HUES64 (cell line): ENCODE measurements around the gene ZCWPW2.

Experiments
- H3K27ac ChIP-seq: 2 replicates; pipeline ENCODE4 v1.7.0; 2013; ENCODE audit warnings: low read depth, low read length, inconsistent platforms
- H3K27me3 ChIP-seq: 2 replicates; pipeline ENCODE4 v1.6.1; 2013; ENCODE audit warnings: mild to moderate bottlenecking, low read length; ENCODE audit not compliant: insufficient read depth
- H3K36me3 ChIP-seq: 2 replicates; pipeline ENCODE4 v1.6.1; 2013; ENCODE audit warnings: mild to moderate bottlenecking, low read length; ENCODE audit not compliant: insufficient read depth
- H3K4me1 ChIP-seq: 2 replicates; pipeline ENCODE4 v1.6.1; 2013; ENCODE audit warnings: mild to moderate bottlenecking, low read length, moderate library complexity; ENCODE audit not compliant: insufficient read depth
- H3K4me3 ChIP-seq: 2 replicates; pipeline ENCODE4 v1.5.1; 2013; ENCODE audit warnings: mild to moderate bottlenecking, low read length, moderate library complexity
- H3K9ac ChIP-seq: 2 replicates; pipeline ENCODE4 v1.6.1; 2013; ENCODE audit warnings: mild to moderate bottlenecking, low read depth, low read length
- H3K9me3 ChIP-seq: 2 replicates; pipeline ENCODE4 v1.6.1; 2013; ENCODE audit warnings: low read depth, low read length; ENCODE audit not compliant: insufficient read depth
- WGBS: fragments of 150-250, 120-280 bp; methylation state at CpG from one replicate; pipeline ENCODE4 v1.1.7; 2013; ENCODE audit warnings: missing lambda C conversion rate; 5-methylcytosine and 5-hydroxymethylcytosine counted together

Gene ZCWPW2

GRCh38 chr3:28521663-28522062 lies 173.1 kb downstream of the ZCWPW2 start:
- H3K27me3 ChIP-seq = no peaks in the 10 kb centered on the region
- H3K4me3 ChIP-seq = no peak overlapping the region
- WGBS = 96% methylated on average over 3 of the region's 3 CpGs
- H3K27ac ChIP-seq = no peak overlapping the region
- no peaks in the 10 kb centered on the region for H3K4me1 ChIP-seq
- no peak overlapping the region for H3K9ac ChIP-seq
- H3K36me3 ChIP-seq = no peaks in the 10 kb centered on the region
- no peaks in the 10 kb centered on the region for H3K9me3 ChIP-seq

- WGBS = 41% methylated on average over 1 of the region's 1 CpG
Observed at GRCh38 chr3:28542351-28542750, 193.8 kb downstream of the ZCWPW2 start.

GRCh38 chr3:28544236-28544635 lies 195.7 kb downstream of the ZCWPW2 start:
- H3K9me3 ChIP-seq = 0 out of 2 replicates have a peak, but pooled peaks cover 5% of the 10 kb centered on the region
- no peak overlapping the region for H3K4me3 ChIP-seq
- H3K36me3 ChIP-seq = no peaks in the 10 kb centered on the region
- no peak overlapping the region for H3K27ac ChIP-seq
- H3K9ac ChIP-seq = no peak overlapping the region
- H3K27me3 ChIP-seq = no peaks in the 10 kb centered on the region
- 93% methylated on average over 3 of the region's 3 CpGs for WGBS
- H3K4me1 ChIP-seq = no peaks in the 10 kb centered on the region

More at GRCh38 chr3:28542351-28542750, 193.8 kb downstream of the ZCWPW2 start:
- Histone ChIP-seq H3K27me3 (no peaks in the 10 kb centered on the region), H3K9me3 (0 out of 2 replicates have a peak, but pooled peaks cover 5% of the 10 kb centered on the region), H3K9ac (no peak overlapping the region), H3K4me3 (no peak overlapping the region), H3K4me1 (no peaks in the 10 kb centered on the region), H3K36me3 (no peaks in the 10 kb centered on the region), H3K27ac (no peak overlapping the region)

- WGBS = 100% methylated on average over 1 of the region's 1 CpG
- Histone ChIP-seq H3K27ac (no peak overlapping the region), H3K9ac (no peak overlapping the region), H3K4me3 (no peak overlapping the region), H3K27me3 (no peaks in the 10 kb centered on the region), H3K9me3 (0 out of 2 replicates have a peak, but pooled peaks cover 5% of the 10 kb centered on the region), H3K36me3 (no peaks in the 10 kb centered on the region), H3K4me1 (no peaks in the 10 kb centered on the region)
Observed at GRCh38 chr3:28544831-28545230, 196.3 kb downstream of the ZCWPW2 start.

GRCh38 chr3:28547677-28548076 lies 199.2 kb downstream of the ZCWPW2 start:
- Histone ChIP-seq H3K9ac (no peak overlapping the region), H3K9me3 (no peaks in the 10 kb centered on the region), H3K4me1 (no peaks in the 10 kb centered on the region), H3K27ac (no peak overlapping the region), H3K27me3 (no peaks in the 10 kb centered on the region), H3K4me3 (no peak overlapping the region), H3K36me3 (no peaks in the 10 kb centered on the region)
- 99% methylated on average over 2 of the region's 2 CpGs for WGBS

- no peaks in the 10 kb centered on the region for H3K27me3 ChIP-seq
- H3K9me3 ChIP-seq = no peaks in the 10 kb centered on the region
- no peak overlapping the region for H3K27ac ChIP-seq
- no peak overlapping the region for H3K4me3 ChIP-seq
- peaks cover 5% of the 10 kb centered on the region; the same call in 1 of the 2 replicates for H3K4me1 ChIP-seq
- H3K9ac ChIP-seq = no peak overlapping the region
- 86% methylated on average over 3 of the region's 3 CpGs for WGBS
- H3K36me3 ChIP-seq = no peaks in the 10 kb centered on the region
Observed at GRCh38 chr3:28553175-28553574, 204.7 kb downstream of the ZCWPW2 start.

GRCh38 chr3:28556195-28556594 lies 207.7 kb downstream of the ZCWPW2 start:
- H3K4me3 ChIP-seq = no peak overlapping the region
- H3K36me3 ChIP-seq = no peaks in the 10 kb centered on the region
- H3K27me3 ChIP-seq = no peaks in the 10 kb centered on the region
- no peaks in the 10 kb centered on the region for H3K9me3 ChIP-seq
- WGBS = 33% methylated on average over 1 of the region's 1 CpG
- H3K27ac ChIP-seq = no peak overlapping the region
- peaks cover 5% of the 10 kb centered on the region; the same call in 1 of the 2 replicates for H3K4me1 ChIP-seq
- no peak overlapping the region for H3K9ac ChIP-seq

GRCh38 chr3:28564211-28564610 lies 215.7 kb downstream of the ZCWPW2 start:
- Histone ChIP-seq H3K9me3 (no peaks in the 10 kb centered on the region), H3K4me3 (no peak overlapping the region), H3K9ac (no peak overlapping the region), H3K27me3 (no peaks in the 10 kb centered on the region), H3K4me1 (no peaks in the 10 kb centered on the region), H3K27ac (no peak overlapping the region), H3K36me3 (no peaks in the 10 kb centered on the region)
- WGBS = 80% methylated on average over 1 of the region's 1 CpG

GRCh38 chr3:28569357-28569756 lies 220.8 kb downstream of the ZCWPW2 start:
- Histone ChIP-seq H3K9me3 (no peaks in the 10 kb centered on the region), H3K27ac (no peak overlapping the region), H3K4me1 (no peaks in the 10 kb centered on the region), H3K27me3 (peaks cover 15% of the 10 kb centered on the region), H3K36me3 (no peaks in the 10 kb centered on the region), H3K9ac (no peak overlapping the region), H3K4me3 (no peak overlapping the region)
- 89% methylated on average over 3 of the region's 3 CpGs for WGBS

- H3K27me3 ChIP-seq = peaks cover 56% of the 10 kb centered on the region
Observed at GRCh38 chr3:28574036-28574435, 225.5 kb downstream of the ZCWPW2 start.

GRCh38 chr3:28575100-28575745 lies 226.7 kb downstream of the ZCWPW2 start:
- H3K9me3 ChIP-seq = no peaks in the 10 kb centered on the region
- peak overlapping the region; percentile 72 for H3K4me3 ChIP-seq
- H3K4me1 ChIP-seq = peaks cover 19% of the 10 kb centered on the region
- WGBS = under 1% methylated on average over 49 of the region's 55 CpGs
- no peaks in the 10 kb centered on the region for H3K36me3 ChIP-seq
- peaks cover 60% of the 10 kb centered on the region for H3K27me3 ChIP-seq
- H3K9ac ChIP-seq = peak overlapping the region; percentile 71
- no peak overlapping the region for H3K27ac ChIP-seq

More at GRCh38 chr3:28574036-28574435, 225.5 kb downstream of the ZCWPW2 start:
- Histone ChIP-seq H3K9me3 (no peaks in the 10 kb centered on the region), H3K9ac (no peak overlapping the region), H3K4me1 (peaks cover 17% of the 10 kb centered on the region), H3K27ac (no peak overlapping the region), H3K36me3 (no peaks in the 10 kb centered on the region), H3K4me3 (no peak overlapping the region)
- 89% methylated on average over 3 of the region's 5 CpGs for WGBS
